Measurements from ENCODE around the gene HIPK4. TPM values are rescaled to one million over a fixed set of nuclear protein-coding genes. Genes with fewer than 3 reads are reported as not detected.

The HIPK4 gene
- total RNA-seq, 1 experiment from 2014 or later, result 0.15 TPM

GRCh38 chr19:40337594-40337993, 52.4 kb downstream of the HIPK4 start:
- Histone ChIP-seq H3K36me3 (ENCODE audit: insufficient read depth, low read length, poor library complexity, severe bottlenecking) (peaks cover 14% of the 10 kb centered on the region), H3K27ac (ENCODE audit: low read depth, low read length, poor library complexity, severe bottlenecking) (no peak overlapping the region), H3K9me3 (ENCODE audit: low read depth, low read length, poor library complexity, severe bottlenecking) (no peaks in the 10 kb centered on the region), H3K4me1 (ENCODE audit: insufficient read depth, low read length, poor library complexity, severe bottlenecking) (no peaks in the 10 kb centered on the region), H3K27me3 (replicated peaks; ENCODE audit: insufficient read depth, low read depth, low read length, poor library complexity) (no peaks in the 10 kb centered on the region), H3K4me3 (ENCODE audit: low read depth, low read length, poor library complexity, severe bottlenecking) (no peak overlapping the region)
- no TSS peak for BruUV-seq (replicated peaks)
- DNase-seq (ENCODE audit: low spot score), result no peak
- ChIA-PET POLR2A (ENCODE audit: low non-redundant PET) (no interaction called here), CTCF (no interaction called here)
- intact Hi-C loops (cut with micrococcal nuclease; ENCODE audit: unreplicated experiment), result no loop called here
- no peak for TF ChIP-seq EZH2 (IDR thresholded peaks at IDR 0.05; ENCODE audit: borderline replicate concordance, low read depth, low read length, poor library complexity, severe bottlenecking)
- TF ChIP-seq, protein P1, sequence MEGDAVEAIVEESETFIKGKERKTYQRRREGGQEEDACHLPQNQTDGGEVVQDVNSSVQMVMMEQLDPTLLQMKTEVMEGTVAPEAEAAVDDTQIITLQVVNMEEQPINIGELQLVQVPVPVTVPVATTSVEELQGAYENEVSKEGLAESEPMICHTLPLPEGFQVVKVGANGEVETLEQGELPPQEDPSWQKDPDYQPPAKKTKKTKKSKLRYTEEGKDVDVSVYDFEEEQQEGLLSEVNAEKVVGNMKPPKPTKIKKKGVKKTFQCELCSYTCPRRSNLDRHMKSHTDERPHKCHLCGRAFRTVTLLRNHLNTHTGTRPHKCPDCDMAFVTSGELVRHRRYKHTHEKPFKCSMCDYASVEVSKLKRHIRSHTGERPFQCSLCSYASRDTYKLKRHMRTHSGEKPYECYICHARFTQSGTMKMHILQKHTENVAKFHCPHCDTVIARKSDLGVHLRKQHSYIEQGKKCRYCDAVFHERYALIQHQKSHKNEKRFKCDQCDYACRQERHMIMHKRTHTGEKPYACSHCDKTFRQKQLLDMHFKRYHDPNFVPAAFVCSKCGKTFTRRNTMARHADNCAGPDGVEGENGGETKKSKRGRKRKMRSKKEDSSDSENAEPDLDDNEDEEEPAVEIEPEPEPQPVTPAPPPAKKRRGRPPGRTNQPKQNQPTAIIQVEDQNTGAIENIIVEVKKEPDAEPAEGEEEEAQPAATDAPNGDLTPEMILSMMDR (conservative IDR thresholded peaks at IDR 0.05; ENCODE audit: low read depth, low read length), result no peak

GRCh38 chr19:40337107-40337506, 52.9 kb downstream of the HIPK4 start:
- CTCF ChIA-PET, result no interaction called here
- H3K27me3 ChIP-seq (replicated peaks; ENCODE audit: insufficient read depth, low read depth, low read length, poor library complexity), result no peaks in the 10 kb centered on the region
- POLR2A ChIA-PET (ENCODE audit: low non-redundant PET), result no interaction called here
- no peak overlapping the region for H3K4me3 ChIP-seq (ENCODE audit: low read depth, low read length, poor library complexity, severe bottlenecking)
- H3K27ac ChIP-seq (ENCODE audit: low read depth, low read length, poor library complexity, severe bottlenecking), result no peak overlapping the region
- no peaks in the 10 kb centered on the region for H3K9me3 ChIP-seq (ENCODE audit: low read depth, low read length, poor library complexity, severe bottlenecking)
- peaks cover 17% of the 10 kb centered on the region for H3K36me3 ChIP-seq (ENCODE audit: insufficient read depth, low read length, poor library complexity, severe bottlenecking)
- H3K4me1 ChIP-seq (ENCODE audit: insufficient read depth, low read length, poor library complexity, severe bottlenecking), result no peaks in the 10 kb centered on the region
- TF ChIP-seq, protein P1 (conservative IDR thresholded peaks at IDR 0.05; ENCODE audit: low read depth, low read length), result no peak
- no peak for TF ChIP-seq EZH2 (IDR thresholded peaks at IDR 0.05; ENCODE audit: borderline replicate concordance, low read depth, low read length, poor library complexity, severe bottlenecking)
- DNase-seq (ENCODE audit: low spot score), result no peak
- intact Hi-C loops (cut with micrococcal nuclease; ENCODE audit: unreplicated experiment), result no loop called here
- BruUV-seq (replicated peaks), result no TSS peak

GRCh38 chr19:40336601-40336900, 53.4 kb downstream of the HIPK4 start:
- BruUV-seq (replicated peaks), result no TSS peak
- TF ChIP-seq, protein P1 (conservative IDR thresholded peaks at IDR 0.05; ENCODE audit: low read depth, low read length), result no peak
- no peak for TF ChIP-seq EZH2 (IDR thresholded peaks at IDR 0.05; ENCODE audit: borderline replicate concordance, low read depth, low read length, poor library complexity, severe bottlenecking)
- Histone ChIP-seq H3K4me3 (ENCODE audit: low read depth, low read length, poor library complexity, severe bottlenecking) (no peak overlapping the region), H3K9me3 (ENCODE audit: low read depth, low read length, poor library complexity, severe bottlenecking) (no peaks in the 10 kb centered on the region), H3K4me1 (ENCODE audit: insufficient read depth, low read length, poor library complexity, severe bottlenecking) (no peaks in the 10 kb centered on the region), H3K27ac (ENCODE audit: low read depth, low read length, poor library complexity, severe bottlenecking) (no peak overlapping the region), H3K27me3 (replicated peaks; ENCODE audit: insufficient read depth, low read depth, low read length, poor library complexity) (no peaks in the 10 kb centered on the region), H3K36me3 (ENCODE audit: insufficient read depth, low read length, poor library complexity, severe bottlenecking) (peaks cover 22% of the 10 kb centered on the region)
- no peak for DNase-seq (ENCODE audit: low spot score)
- ChIA-PET POLR2A (ENCODE audit: low non-redundant PET) (no interaction called here), CTCF (no interaction called here)
- intact Hi-C loops (cut with micrococcal nuclease; ENCODE audit: unreplicated experiment), result no loop called here
